ENCODE data around the gene ATG7. TPM values are rescaled to one million over a fixed set of nuclear protein-coding genes. Genes with fewer than 3 reads are reported as not detected.
"Not testable (repeated sequence)": the region's sequence is repeated elsewhere in the genome, so short reads cannot be mapped to it uniquely, and the experiment has no call there.

ATG7 gene
- total RNA-seq, 1 experiment from 2014 or later = 29.3 TPM

- CTCF ChIA-PET; intact Hi-C loops (cut with micrococcal nuclease); H3K9me2 ChIP-seq (ENCODE audit: insufficient read depth); RAD21 ChIA-PET (ENCODE audit: low non-redundant PET in 1 of 2, low total read pairs in 2 of 2, uncharacterized antibody in 2 of 2, unreplicated experiment in 2 of 2); H3K4me2 ChIP-seq (ENCODE audit: low read length); H3K36me3 ChIP-seq (ENCODE audit: control insufficient read depth in 1 of 2, insufficient read depth in 2 of 2, low read length in 2 of 2); H2AFZ ChIP-seq (ENCODE audit: low read depth, low read length, poor library complexity, severe bottlenecking); ATAC-seq; BruUV-seq (replicated peaks); H4K20me1 ChIP-seq (ENCODE audit: insufficient read depth); H3K9ac ChIP-seq (ENCODE audit: low read length); H3K27me3 ChIP-seq (ENCODE audit: insufficient read depth, low read length); H3K4me3 ChIP-seq (replicated peaks in 1 of 2; ENCODE audit: low read depth in 1 of 2, low read length in 2 of 2); H3K27ac ChIP-seq (ENCODE audit: low read depth, low read length); H3K9me3 ChIP-seq (ENCODE audit: control insufficient read depth in 1 of 2, insufficient read depth in 1 of 2, low read depth in 1 of 2, low read length in 2 of 2); POLR2A ChIA-PET; DNase-seq (ENCODE audit: low read depth, low spot score); H3K79me2 ChIP-seq (ENCODE audit: insufficient read depth, low read length): not testable (repeated sequence)
- peaks cover 26 to 40% of the 10 kb centered on the region in 2 experiments for H3K4me1 ChIP-seq (ENCODE audit: control insufficient read depth in 1 of 2, insufficient read depth in 2 of 2, low read length in 2 of 2)
Measured at GRCh38 chr3:11572660-11573059, 300.5 kb downstream of the ATG7 start.

GRCh38 chr3:11574981-11575669, 302.9 kb downstream of the ATG7 start:
- DNase-seq (ENCODE audit: low read depth, low spot score) = no peak
- Histone ChIP-seq H4K20me1 (ENCODE audit: insufficient read depth) (no peaks in the 10 kb centered on the region), H3K9me3 (ENCODE audit: control insufficient read depth in 1 of 2, insufficient read depth in 1 of 2, low read depth in 1 of 2, low read length in 2 of 2) (no peaks in the 10 kb centered on the region), H3K79me2 (ENCODE audit: insufficient read depth, low read length) (peaks cover 16% of the 10 kb centered on the region), H3K27me3 (ENCODE audit: insufficient read depth, low read length) (no peaks in the 10 kb centered on the region), H3K9me2 (ENCODE audit: insufficient read depth) (no peaks in the 10 kb centered on the region), H3K9ac (ENCODE audit: low read length) (no peak overlapping the region), H2AFZ (ENCODE audit: low read depth, low read length, poor library complexity, severe bottlenecking) (no peak overlapping the region), H3K36me3 (ENCODE audit: control insufficient read depth in 1 of 2, insufficient read depth in 2 of 2, low read length in 2 of 2) (no peaks in the 10 kb centered on the region), H3K4me2 (ENCODE audit: low read length) (no peak overlapping the region), H3K4me1 (ENCODE audit: control insufficient read depth in 1 of 2, insufficient read depth in 2 of 2, low read length in 2 of 2) (peaks cover 4 to 16% of the 10 kb centered on the region in 2 experiments), H3K27ac (ENCODE audit: low read depth, low read length) (no peak overlapping the region), H3K4me3 (replicated peaks in 1 of 2; ENCODE audit: low read depth in 1 of 2, low read length in 2 of 2) (no peak overlapping the region)
- TF ChIP-seq YY1 (IDR thresholded peaks at IDR 0.05; ENCODE audit: extremely low read depth, insufficient replicate concordance, low read depth, low read length) (no peak), CBX3 (IDR thresholded peaks at IDR 0.05; ENCODE audit: low read depth) (no peak), EZH2 (IDR thresholded peaks at IDR 0.05) (no peak), SIN3A (IDR thresholded peaks at IDR 0.05; ENCODE audit: low read depth) (no peak), ATF3 (IDR thresholded peaks at IDR 0.05) (no peak), POLR2AphosphoS5 (IDR thresholded peaks at IDR 0.05; ENCODE audit: low read depth, low read length) (no peak), CTCF (IDR thresholded peaks at IDR 0.05 in 2 of 3, conservative IDR thresholded peaks at IDR 0.05 in 1 of 3; ENCODE audit: borderline replicate concordance in 1 of 3, insufficient read depth in 1 of 3, low read depth in 2 of 3, low read length in 2 of 3) (no peak), SP1 (IDR thresholded peaks at IDR 0.05; ENCODE audit: low read depth) (no peak), SRF (IDR thresholded peaks at IDR 0.05; ENCODE audit: low read depth) (no peak), REST (IDR thresholded peaks at IDR 0.05; ENCODE audit: low read depth) (no peak)
- ATAC-seq = no peak
- ChIA-PET POLR2A (no interaction called here), CTCF (no interaction called here), RAD21 (ENCODE audit: low non-redundant PET in 1 of 2, low total read pairs in 2 of 2, uncharacterized antibody in 2 of 2, unreplicated experiment in 2 of 2) (no interaction called here)
- BruUV-seq (replicated peaks) = no TSS peak
- intact Hi-C loops (cut with micrococcal nuclease) = no loop called here

Measured in HCT116 (cell line).